T-helper 2 cell treated with Interferon-gamma antibody and Interleukin-4, amounts not matched to agents 5 μg/mL and 100 μg/mL, for 36 hours (primary cell): Measurements from ENCODE around the gene GZMM.

Experiments
- DNase-seq: peaks from one replicate; pipeline ENCODE4 v3.0.0; 2021; ENCODE audit warnings: low spot score
- H3K27ac Mint-ChIP-seq: one replicate; pipeline ENCODE4 v1.8.0; 2021; ENCODE audit warnings: mild to moderate bottlenecking, mixed read lengths
- H3K27me3 Mint-ChIP-seq: one replicate; pipeline ENCODE4 v1.8.0; 2021; ENCODE audit warnings: low read depth, mixed read lengths
- H3K36me3 Mint-ChIP-seq: one replicate; pipeline ENCODE4 v1.8.0; 2021; ENCODE audit warnings: low read depth, mixed read lengths
- H3K4me1 Mint-ChIP-seq: one replicate; pipeline ENCODE4 v1.8.0; 2021; ENCODE audit warnings: low read depth, mixed read lengths
- H3K4me3 Mint-ChIP-seq: one replicate; pipeline ENCODE4 v1.8.0; 2022; ENCODE audit warnings: mild to moderate bottlenecking, moderate library complexity, mixed read lengths
- H3K9me3 Mint-ChIP-seq: one replicate; pipeline ENCODE4 v1.8.0; 2021; ENCODE audit warnings: mixed read lengths

GZMM gene

GRCh38 chr19:506404-507285 lies 37.2 kb upstream of the GZMM start:
- no peaks in the 10 kb centered on the region for H3K9me3 Mint-ChIP-seq
- peak overlapping the region; percentile 100 for H3K27ac Mint-ChIP-seq
- no peaks in the 10 kb centered on the region for H3K27me3 Mint-ChIP-seq
- peak overlapping the region; percentile 89 for H3K4me3 Mint-ChIP-seq
- peaks cover 35% of the 10 kb centered on the region for H3K4me1 Mint-ChIP-seq
- H3K36me3 Mint-ChIP-seq, result peaks cover 16% of the 10 kb centered on the region
- DNase-seq, result peak; percentile 95

GRCh38 chr19:507286-508203 lies 36.3 kb upstream of the GZMM start, which contains the start of gene TPGS1:
TSS of gene TPGS1 (plus strand) at chr19:507497. CDS start at chr19:507507, 10 bp downstream.
- H3K27me3 Mint-ChIP-seq, result no peaks in the 10 kb centered on the region
- DNase-seq, result peak; percentile 86
- peaks cover 37% of the 10 kb centered on the region for H3K4me1 Mint-ChIP-seq
- peak within 1 kb of the TSS; percentile 89 for H3K4me3 Mint-ChIP-seq
- H3K36me3 Mint-ChIP-seq, result peaks cover 16% of the 10 kb centered on the region
- no peaks in the 10 kb centered on the region for H3K9me3 Mint-ChIP-seq
- H3K27ac Mint-ChIP-seq, result peak within 1 kb of the TSS; percentile 100

GRCh38 chr19:508204-509150 lies 35.4 kb upstream of the GZMM start:
- peak overlapping the region; percentile 80 for H3K27ac Mint-ChIP-seq
- peaks cover 16% of the 10 kb centered on the region for H3K36me3 Mint-ChIP-seq
- H3K9me3 Mint-ChIP-seq, result no peaks in the 10 kb centered on the region
- peaks cover 35% of the 10 kb centered on the region for H3K4me1 Mint-ChIP-seq
- no peak for DNase-seq
- peak overlapping the region; percentile 89 for H3K4me3 Mint-ChIP-seq
- H3K27me3 Mint-ChIP-seq, result no peaks in the 10 kb centered on the region

- no peaks in the 10 kb centered on the region for H3K9me3 Mint-ChIP-seq
- H3K4me3 Mint-ChIP-seq, result peak overlapping the region; percentile 86
- H3K27me3 Mint-ChIP-seq, result no peaks in the 10 kb centered on the region
- H3K4me1 Mint-ChIP-seq, result peaks cover 35% of the 10 kb centered on the region
- peak overlapping the region; percentile 97 for H3K27ac Mint-ChIP-seq
- peaks cover 25% of the 10 kb centered on the region for H3K36me3 Mint-ChIP-seq
- peak; percentile 92 for DNase-seq
Measured at GRCh38 chr19:510606-511100, 33.2 kb upstream of the GZMM start.

- peaks cover 32% of the 10 kb centered on the region for H3K4me1 Mint-ChIP-seq
- H3K9me3 Mint-ChIP-seq, result no peaks in the 10 kb centered on the region
Measured at GRCh38 chr19:511101-511851, 32.6 kb upstream of the GZMM start.

GRCh38 chr19:512547-513365 lies 31.1 kb upstream of the GZMM start:
- peaks cover 25% of the 10 kb centered on the region for H3K36me3 Mint-ChIP-seq
- peaks cover 35% of the 10 kb centered on the region for H3K4me1 Mint-ChIP-seq
- peak overlapping the region; percentile 97 for H3K27ac Mint-ChIP-seq
- H3K9me3 Mint-ChIP-seq, result no peaks in the 10 kb centered on the region
- no peak for DNase-seq
- no peak overlapping the region for H3K4me3 Mint-ChIP-seq
- no peaks in the 10 kb centered on the region for H3K27me3 Mint-ChIP-seq

More at GRCh38 chr19:511101-511851, 32.6 kb upstream of the GZMM start:
- Mint-ChIP-seq H3K4me3 (peak overlapping the region; percentile 86), H3K27me3 (no peaks in the 10 kb centered on the region), H3K27ac (peak overlapping the region; percentile 97), H3K36me3 (peaks cover 25% of the 10 kb centered on the region)
- DNase-seq, result peak; percentile 75

- Mint-ChIP-seq H3K27me3 (no peaks in the 10 kb centered on the region), H3K9me3 (no peaks in the 10 kb centered on the region), H3K4me1 (peaks cover 30% of the 10 kb centered on the region), H3K4me3 (no peak overlapping the region), H3K36me3 (peaks cover 21% of the 10 kb centered on the region), H3K27ac (no peak overlapping the region)
- DNase-seq, result no peak
Measured at GRCh38 chr19:513368-514165, 30.3 kb upstream of the GZMM start.

GRCh38 chr19:514166-514663 lies 29.6 kb upstream of the GZMM start:
- H3K9me3 Mint-ChIP-seq, result no peaks in the 10 kb centered on the region
- no peak for DNase-seq
- H3K27ac Mint-ChIP-seq, result no peak overlapping the region
- H3K4me1 Mint-ChIP-seq, result peaks cover 24% of the 10 kb centered on the region
- H3K27me3 Mint-ChIP-seq, result no peaks in the 10 kb centered on the region
- H3K36me3 Mint-ChIP-seq, result peaks cover 17% of the 10 kb centered on the region
- no peak overlapping the region for H3K4me3 Mint-ChIP-seq

- Mint-ChIP-seq H3K9me3 (no peaks in the 10 kb centered on the region), H3K4me3 (no peak overlapping the region), H3K27me3 (no peaks in the 10 kb centered on the region), H3K27ac (no peak overlapping the region), H3K36me3 (peaks cover 11% of the 10 kb centered on the region), H3K4me1 (peaks cover 7% of the 10 kb centered on the region)
- no peak for DNase-seq
Measured at GRCh38 chr19:517721-518597, 25.9 kb upstream of the GZMM start.

GRCh38 chr19:518598-519231 lies 25.1 kb upstream of the GZMM start:
- no peak for DNase-seq
- H3K4me3 Mint-ChIP-seq, result no peak overlapping the region

More at GRCh38 chr19:518598-519231, 25.1 kb upstream of the GZMM start:
- H3K9me3 Mint-ChIP-seq, result no peaks in the 10 kb centered on the region
- peaks cover 10% of the 10 kb centered on the region for H3K36me3 Mint-ChIP-seq
- no peaks in the 10 kb centered on the region for H3K27me3 Mint-ChIP-seq
- no peak overlapping the region for H3K27ac Mint-ChIP-seq
- peaks cover 7% of the 10 kb centered on the region for H3K4me1 Mint-ChIP-seq
